Limb (tissue), 2 donors: Measurements from ENCODE around the gene ZFHX3.

Source experiments
- DNase-seq, 2 donors: peaks; one replicate each; pipeline ENCODE4 v3.0.0-alpha.2; 2016; ENCODE audit errors: extremely low spot score in 2 of 2

Gene ZFHX3

DNA sequence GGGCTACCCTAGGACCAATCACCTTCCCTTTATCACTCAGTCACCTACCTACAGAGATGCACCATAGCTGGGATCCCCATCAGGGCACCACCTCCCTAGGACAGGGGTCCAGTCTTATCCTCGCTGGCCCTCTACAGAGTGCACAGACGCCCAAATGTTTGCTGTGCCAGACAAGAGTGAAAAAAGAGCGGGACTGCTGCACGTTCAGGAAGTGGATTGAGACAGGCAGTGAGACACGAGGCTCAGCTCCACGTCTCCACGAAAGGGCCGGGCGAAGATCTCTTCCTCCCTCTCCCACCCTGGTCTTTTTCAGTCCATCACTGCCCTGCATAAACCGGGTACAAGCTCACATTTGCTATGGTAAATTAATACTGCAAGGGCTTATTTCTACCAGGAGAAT lies 95.5 kb downstream of the ZFHX3 start:
- DNase-seq = no peak

GRCh38 chr16:72951916-72952315 lies 96.0 kb downstream of the ZFHX3 start:
- no peak for DNase-seq

GRCh38 chr16:72950669-72951068 lies 97.3 kb downstream of the ZFHX3 start:
- DNase-seq = no peak

DNA sequence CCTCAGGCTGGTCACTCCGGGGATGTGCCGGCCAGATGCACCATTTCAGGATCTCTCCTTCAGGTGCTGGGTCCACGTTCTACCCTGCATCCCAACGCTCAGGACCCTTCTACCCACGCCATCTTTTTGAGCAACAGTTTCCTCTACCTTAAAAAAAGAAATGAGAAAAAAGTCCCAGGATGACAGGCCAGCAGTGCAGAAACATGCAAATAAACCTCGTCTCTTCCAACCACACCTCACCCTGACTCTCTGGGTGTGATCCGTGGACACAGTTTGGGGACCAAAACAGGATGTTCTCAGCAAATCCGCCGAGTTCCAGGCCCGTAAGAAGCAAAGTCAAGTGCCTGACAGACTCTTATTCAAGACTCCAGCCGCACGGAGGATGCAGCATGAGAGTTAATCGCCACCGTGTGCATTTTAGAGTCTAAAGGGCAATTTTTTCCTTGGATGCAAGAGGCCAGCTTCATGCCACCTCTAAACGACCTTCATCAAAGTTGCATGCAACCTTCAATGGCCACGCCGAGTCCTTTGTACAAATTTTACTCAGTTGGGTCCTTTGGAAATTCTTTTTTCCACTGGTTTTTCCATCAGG lies 99.6 kb downstream of the ZFHX3 start:
- DNase-seq = no peak

DNA sequence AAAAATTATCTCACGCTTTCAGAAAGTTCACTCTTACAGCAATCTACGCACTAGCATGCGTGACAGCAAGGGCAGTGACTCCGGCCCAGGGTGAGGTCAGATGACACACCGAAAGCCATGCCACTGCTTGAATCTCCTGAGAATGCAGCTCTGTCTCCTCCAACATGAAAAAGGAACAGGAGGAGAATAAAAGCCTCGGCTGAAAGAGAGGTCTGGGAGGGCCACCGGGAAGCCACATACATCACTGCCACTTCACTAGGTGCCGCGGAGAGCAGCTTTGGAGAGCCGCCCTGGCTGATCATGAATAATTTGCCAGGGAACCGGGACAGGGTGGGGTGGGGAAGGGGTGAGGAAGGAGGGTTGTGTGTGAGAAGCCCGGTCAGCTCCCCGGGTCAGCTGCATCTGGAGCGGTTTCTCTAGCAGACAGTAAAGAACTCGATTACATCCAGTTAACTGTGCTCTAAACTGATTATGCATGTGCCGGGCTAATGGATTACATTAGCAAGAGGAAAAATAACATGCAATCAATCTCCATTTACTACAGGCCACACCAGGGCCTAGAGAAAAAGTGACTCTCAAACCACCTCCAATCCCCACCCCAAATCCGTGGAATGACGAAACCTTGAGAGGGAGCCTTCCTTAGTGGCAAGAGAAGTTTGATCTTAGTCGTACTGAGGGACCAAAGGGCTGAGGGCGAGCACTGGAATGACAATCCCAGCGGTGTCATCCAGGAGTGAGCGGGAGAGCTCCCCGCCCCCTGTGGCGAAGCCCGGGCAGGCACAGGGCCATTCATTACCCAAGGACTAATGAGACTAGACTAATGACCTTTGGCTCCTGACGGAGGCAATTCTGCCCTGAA lies 100.3 kb downstream of the ZFHX3 start:
- DNase-seq = no peak

DNA sequence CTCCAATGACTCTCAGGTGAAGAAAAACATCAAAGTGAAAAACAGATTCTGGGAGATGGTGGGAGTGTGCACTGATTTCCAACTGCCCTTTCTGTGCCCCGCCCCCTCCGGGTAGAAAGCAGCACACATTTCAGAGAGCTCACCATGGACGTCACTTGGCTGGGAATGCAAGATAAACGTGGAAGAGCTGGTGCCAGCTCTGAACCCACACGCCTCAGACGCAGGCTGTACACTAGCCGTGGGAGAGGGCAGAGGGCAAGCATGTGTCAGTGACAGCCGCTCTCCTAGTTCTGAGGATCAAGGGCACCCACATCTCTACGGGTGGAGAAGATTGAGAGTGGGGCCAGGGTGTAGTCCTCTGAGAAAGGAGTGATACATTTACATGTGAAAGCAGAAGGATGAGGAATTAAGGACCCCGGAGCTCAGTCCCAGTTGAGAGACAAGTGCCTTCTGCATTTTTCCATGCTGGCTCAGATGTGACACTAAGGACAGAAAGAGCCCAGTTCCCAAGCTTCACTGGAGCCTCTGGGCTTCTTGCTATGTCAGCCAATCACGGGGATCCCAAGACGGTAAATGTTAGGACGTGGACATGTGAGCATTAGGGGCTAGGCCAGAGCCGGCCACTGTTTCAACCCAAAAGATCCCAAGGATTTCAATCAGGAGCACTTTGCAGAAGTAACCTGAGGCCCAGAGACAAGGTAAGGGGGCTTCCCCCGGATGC lies 101.3 kb downstream of the ZFHX3 start:
- DNase-seq = no peak

GRCh38 chr16:72946063-72946462 lies 101.9 kb downstream of the ZFHX3 start:
- no peak for DNase-seq

GRCh38 chr16:72945611-72946010 lies 102.3 kb downstream of the ZFHX3 start:
- no peak for DNase-seq

GRCh38 chr16:72944757-72945485 lies 103.0 kb downstream of the ZFHX3 start:
- DNase-seq = no peak

DNA sequence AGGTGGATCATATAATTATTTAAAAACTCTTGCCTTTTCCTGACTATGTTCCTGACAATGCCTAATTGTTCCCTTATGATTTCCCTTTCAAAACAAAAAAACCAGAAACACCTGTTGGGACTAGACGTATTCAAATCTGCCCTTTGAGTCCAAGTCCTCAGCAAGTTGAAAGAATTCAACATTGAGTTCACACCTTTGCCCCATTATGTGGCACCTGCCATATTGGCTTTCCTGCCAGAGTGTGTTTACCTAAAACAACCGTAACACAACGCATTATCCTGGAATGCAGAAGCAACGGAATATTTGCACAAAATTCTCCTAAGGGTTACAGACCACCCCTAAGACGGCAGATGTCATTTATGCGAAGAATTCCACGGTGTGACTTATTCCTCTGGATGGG lies 105.9 kb downstream of the ZFHX3 start:
- no peak for DNase-seq

- no peak for DNase-seq
Measured at GRCh38 chr16:72940886-72941285, 107.0 kb downstream of the ZFHX3 start.

DNA sequence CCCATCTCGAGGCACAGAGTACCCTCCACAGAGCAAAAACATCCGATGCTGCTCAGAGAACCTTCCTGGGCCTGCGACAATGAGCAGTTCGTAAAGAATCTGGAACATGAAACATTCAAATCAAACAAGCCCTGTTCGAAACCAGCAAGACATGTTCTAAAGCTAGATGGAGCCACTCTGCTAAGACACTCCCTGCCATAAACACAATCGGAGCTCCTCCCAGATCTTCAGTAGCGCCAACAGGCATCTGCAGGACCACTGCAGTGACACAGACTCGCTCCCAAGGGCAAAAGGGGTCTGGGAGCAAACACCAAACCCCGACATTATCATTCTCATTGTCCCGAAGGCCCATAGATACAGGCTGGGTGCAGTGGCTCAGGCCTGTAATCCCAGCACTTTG lies 108.7 kb downstream of the ZFHX3 start:
- no peak for DNase-seq

DNA sequence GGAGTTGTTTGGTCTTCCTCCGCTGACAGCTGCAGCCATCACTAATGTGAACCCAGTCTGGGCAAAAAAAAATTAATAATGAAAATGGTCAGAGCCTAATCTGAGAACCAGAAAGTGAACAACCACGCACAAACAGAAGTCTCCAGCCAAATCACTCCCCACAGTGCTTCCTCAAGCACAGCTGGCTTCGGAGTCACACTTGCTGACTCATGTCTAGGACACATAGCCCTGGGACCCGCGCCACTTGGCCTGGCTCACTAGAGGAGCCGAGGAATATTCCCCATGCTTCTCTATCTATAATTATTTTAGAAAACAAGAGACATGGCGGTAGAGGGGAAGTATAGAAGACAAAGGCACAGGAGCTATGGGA lies 109.1 kb downstream of the ZFHX3 start:
- DNase-seq = peak in 1 of 2 donors; percentile 54

DNA sequence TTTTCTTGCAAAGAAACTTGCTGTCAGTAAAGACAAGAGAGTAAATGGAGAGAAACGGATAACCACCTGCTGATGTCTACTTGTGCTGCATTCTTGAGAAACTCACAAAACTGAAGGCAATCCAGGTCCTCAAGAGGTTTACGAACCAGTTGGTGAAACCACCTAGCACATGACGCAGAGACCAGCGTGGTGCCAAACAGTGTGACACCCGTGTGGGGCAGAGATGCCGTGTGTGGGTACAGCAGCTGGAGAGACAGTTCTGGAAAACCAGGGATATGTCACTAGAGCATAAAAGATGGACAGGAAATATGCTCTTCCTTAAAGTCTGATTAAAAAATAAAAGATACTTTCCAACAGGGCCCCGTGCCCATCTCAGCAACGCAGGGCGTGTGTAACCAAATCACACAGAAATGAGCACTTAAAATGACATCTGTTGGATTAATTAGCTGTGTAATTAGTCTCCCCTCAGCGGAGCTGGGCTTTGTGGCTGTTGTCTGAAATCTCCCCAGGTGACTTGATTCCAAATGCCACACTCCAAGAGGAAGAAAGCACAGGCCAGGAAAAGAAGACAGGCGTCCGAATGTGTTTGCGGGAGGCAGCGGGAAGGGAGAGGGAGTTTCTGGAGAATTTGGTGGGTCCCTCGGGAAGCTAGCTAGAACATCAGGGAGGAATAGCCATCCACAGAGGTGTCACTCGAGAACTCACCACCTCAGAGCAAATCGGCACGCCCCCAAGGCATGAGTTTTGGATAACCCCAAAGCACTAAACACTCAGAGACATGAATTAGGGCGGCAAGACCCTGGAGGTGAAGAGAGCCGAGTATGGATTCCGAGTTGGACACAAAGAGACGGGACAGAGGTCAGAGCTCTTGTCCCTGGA lies 109.8 kb downstream of the ZFHX3 start:
- no peak for DNase-seq

DNA sequence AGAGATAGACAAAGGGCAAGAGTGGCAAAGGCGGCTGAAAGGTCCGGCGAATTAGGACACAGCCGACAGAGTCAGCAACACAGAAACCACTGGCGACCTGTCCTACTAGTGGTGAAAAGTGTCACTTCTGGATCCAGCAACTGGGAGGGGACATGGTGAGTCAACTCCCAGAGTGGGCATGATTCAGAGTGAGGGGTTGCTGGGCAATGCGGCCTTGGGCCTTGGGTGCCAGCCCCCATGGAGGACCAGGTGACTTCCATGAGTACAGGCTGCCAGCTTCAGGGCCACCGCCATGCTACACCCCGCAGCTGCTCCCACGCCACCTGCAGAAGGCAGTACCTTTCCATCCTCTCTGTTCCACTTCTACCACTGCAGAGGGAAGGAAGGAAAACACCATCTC lies 110.6 kb downstream of the ZFHX3 start:
- DNase-seq = no peak

GRCh38 chr16:72936408-72936807 lies 111.5 kb downstream of the ZFHX3 start:
- DNase-seq = no peak

- no peak for DNase-seq
Measured at GRCh38 chr16:72935896-72936295, 112.0 kb downstream of the ZFHX3 start.

- no peak for DNase-seq
Measured at GRCh38 chr16:72934636-72935403, 113.1 kb downstream of the ZFHX3 start.

- no peak for DNase-seq
Measured at GRCh38 chr16:72932677-72933335, 115.1 kb downstream of the ZFHX3 start.

DNA sequence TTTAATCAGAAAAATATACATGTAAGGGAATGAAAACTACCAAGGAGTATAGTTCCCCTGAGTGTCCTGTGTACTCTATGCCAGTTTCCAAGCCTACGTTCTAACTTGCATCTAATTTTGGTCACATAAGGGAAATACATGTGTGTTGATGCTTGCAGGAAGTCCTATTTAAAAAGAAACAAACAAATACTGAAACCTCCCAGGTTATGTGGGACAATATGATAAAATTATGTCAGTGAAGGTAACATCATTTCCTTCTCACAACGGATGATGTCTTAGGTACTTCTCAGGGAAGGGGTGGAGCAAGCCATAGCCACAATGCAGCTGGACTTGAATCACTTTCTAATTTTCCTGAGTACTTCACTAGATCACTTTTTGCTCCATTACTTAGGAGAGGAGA lies 115.9 kb downstream of the ZFHX3 start:
- no peak for DNase-seq
